SHP77 treated with DMSO at 0.1 percent for 48 hours (cell line): ENCODE measurements around the gene HIPK1.

ENCODE experiments used
- DNase-seq: peaks from one replicate; lab custom pipeline; 2025; lab: John Stamatoyannopoulos, UW

Gene HIPK1

GRCh38 chr1:113928941-113929749 lies at the start of gene HIPK1:
Gene HIPK1 (plus strand): TSS chr1:113929324.
- peak; percentile 67 for DNase-seq

- no peak for DNase-seq
Observed at GRCh38 chr1:113879739-113880038, 49.4 kb upstream of the HIPK1 start.

- no peak for DNase-seq
Observed at GRCh38 chr1:113881661-113882060, 47.5 kb upstream of the HIPK1 start.

GRCh38 chr1:113886417-113887401 lies 42.4 kb upstream of the HIPK1 start:
- DNase-seq = no peak

- no peak for DNase-seq
Observed at GRCh38 chr1:113887402-113888175, 41.5 kb upstream of the HIPK1 start, which contains the start of gene BCL2L15. Gene BCL2L15 (minus strand): TSS chr1:113887581. CDS start chr1:113887375, 206 bp downstream.

GRCh38 chr1:113890816-113891215 lies 38.3 kb upstream of the HIPK1 start:
- no peak for DNase-seq

- DNase-seq = no peak
Observed at GRCh38 chr1:113891631-113892220, 37.4 kb upstream of the HIPK1 start.

GRCh38 chr1:113893267-113893666 lies 35.9 kb upstream of the HIPK1 start:
- DNase-seq = no peak

- DNase-seq = no peak
Observed at GRCh38 chr1:113895098-113895497, 34.0 kb upstream of the HIPK1 start.

GRCh38 chr1:113895961-113896360 lies 33.2 kb upstream of the HIPK1 start:
- no peak for DNase-seq

- no peak for DNase-seq
Observed at GRCh38 chr1:113898241-113898814, 30.8 kb upstream of the HIPK1 start.

- no peak for DNase-seq
Observed at GRCh38 chr1:113899111-113899510, 30.0 kb upstream of the HIPK1 start.

GRCh38 chr1:113901191-113901590 lies 27.9 kb upstream of the HIPK1 start:
- DNase-seq = no peak

- DNase-seq = no peak
Observed at GRCh38 chr1:113903501-113904292, 25.4 kb upstream of the HIPK1 start.

- no peak for DNase-seq
Observed at GRCh38 chr1:113904293-113904673, 24.8 kb upstream of the HIPK1 start.

GRCh38 chr1:113904674-113905434 lies 24.3 kb upstream of the HIPK1 start, which contains the start of the genes AP4B1 and DCLRE1B:
Gene AP4B1 (minus strand): TSS chr1:113904799. CDS start chr1:113904717, 82 bp downstream.
Gene DCLRE1B (plus strand): TSS chr1:113905326. CDS start chr1:113905587, 261 bp downstream.
- peak; percentile 98 for DNase-seq

- DNase-seq = no peak
Observed at GRCh38 chr1:113905435-113905861, 23.7 kb upstream of the HIPK1 start.

- no peak for DNase-seq
Observed at GRCh38 chr1:113912594-113913311, 16.4 kb upstream of the HIPK1 start.

- no peak for DNase-seq
Observed at GRCh38 chr1:113913312-113913668, 15.8 kb upstream of the HIPK1 start.
